Measurements from ENCODE around the gene MED13L.

Gene MED13L

DNA sequence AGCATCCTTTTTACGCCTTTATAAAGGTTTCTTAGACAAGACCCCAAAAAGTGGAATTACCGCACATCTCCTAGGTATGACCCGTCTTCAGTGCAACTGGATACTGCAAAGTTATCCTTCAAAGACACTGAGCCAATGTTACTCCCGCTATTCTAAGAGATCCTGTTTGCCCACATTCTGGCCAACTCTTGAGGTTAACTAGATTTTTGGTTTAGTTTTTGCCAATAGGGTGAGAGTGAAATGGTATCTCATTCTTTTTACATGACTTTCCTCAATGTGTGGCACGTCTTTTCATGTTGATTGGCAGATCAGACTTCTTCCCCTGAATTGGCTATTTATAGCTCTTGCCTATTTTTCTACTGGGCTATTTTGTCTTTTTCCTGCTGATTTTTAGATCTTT is 347.2 kb downstream of the MED13L start:
- no peak for DNase-seq

- DNase-seq = no peak
Measured at GRCh38 chr12:115926037-115926670, 351.3 kb downstream of the MED13L start.

DNA sequence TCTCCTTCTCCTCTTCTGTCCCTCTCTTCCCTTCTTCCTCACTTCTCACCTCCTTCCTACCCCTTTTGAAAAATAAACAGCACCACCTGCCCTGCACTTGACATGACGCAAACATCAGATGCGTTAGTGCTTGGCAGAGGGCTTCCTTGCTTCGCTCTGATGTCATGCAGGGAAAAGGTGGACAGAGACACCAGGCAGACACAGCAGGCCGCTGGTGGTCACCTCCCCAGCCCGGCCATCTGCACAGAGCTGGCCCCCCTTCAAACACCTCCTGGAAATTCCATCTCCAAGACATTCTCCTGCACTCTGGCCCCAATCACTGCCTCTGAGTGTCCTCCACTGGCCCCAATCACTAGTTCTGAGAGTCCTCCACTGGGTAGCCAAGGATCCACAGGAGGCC is 353.6 kb downstream of the MED13L start:
- no peak for DNase-seq

DNA sequence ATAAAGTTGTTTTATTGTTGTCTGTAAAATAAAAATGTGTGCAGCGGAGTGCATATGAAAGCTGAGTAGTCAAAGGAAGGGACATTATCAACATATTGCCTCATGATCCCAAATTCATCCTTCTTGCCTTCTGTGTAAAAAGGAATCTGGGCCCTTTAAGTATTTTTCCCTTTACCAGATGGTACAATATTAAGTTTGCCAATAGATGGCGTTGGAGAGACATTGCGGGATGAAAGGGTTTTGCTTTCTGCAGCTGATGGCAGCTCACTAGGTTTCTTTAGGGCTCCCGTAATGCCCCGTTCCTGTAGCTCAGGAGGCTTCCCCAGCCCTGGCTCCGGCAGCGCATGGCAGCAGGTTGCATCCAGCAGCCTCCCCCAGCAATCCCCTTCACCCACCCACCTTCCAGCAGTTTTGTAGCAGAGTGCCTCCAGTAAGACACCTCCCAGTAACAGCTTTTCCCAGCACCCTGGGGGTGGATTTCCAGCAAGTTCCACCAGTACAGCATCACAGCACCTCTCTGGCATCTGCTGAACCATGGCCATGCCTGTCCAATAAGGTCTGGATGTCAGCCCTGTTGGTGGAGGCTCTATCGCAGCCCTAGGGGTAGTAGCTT is 354.4 kb downstream of the MED13L start:
- peak; percentile 1 to 51 for DNase-seq

DNA sequence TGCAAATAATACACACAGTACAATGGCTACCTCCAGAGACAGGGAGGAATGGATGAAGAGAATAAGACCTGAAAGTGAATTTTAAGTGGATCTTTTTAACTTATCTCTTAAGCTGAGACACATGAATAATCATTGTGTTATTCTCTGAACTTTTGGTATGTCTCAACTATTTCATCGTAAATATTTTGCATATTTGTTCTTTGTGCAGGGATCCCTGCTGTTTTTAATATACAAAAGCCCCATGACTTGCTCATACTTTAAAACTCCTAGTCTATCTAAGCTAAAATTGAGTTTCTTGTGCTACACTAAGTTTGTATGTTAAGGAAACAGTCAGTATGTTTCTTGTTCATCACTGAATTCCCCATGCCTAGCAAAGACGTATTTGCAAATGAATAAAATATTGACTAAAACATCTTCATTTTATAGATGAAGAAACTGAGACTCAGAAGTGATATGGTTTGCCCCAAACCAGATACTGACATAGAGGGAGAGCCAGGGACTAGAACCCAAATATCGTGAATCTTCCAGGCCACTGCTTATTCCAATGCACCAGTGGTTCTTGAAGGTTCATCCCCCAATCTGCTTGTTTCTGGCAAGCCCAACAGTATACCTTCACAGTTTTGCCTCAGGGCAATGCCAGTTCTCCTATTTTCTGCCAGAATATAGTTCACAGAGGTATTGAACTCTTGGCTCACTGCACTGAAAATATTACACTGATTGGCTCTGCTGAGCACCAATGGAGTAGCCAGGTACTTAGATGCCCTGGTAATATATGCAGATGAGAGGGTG is 356.9 kb downstream of the MED13L start:
- DNase-seq = no peak

- no peak for DNase-seq
Measured at GRCh38 chr12:115918763-115919162, 358.7 kb downstream of the MED13L start.

GRCh38 chr12:115916910-115917668 is 360.4 kb downstream of the MED13L start:
- DNase-seq = peak in 1 of 2 donors; percentile 43

DNA sequence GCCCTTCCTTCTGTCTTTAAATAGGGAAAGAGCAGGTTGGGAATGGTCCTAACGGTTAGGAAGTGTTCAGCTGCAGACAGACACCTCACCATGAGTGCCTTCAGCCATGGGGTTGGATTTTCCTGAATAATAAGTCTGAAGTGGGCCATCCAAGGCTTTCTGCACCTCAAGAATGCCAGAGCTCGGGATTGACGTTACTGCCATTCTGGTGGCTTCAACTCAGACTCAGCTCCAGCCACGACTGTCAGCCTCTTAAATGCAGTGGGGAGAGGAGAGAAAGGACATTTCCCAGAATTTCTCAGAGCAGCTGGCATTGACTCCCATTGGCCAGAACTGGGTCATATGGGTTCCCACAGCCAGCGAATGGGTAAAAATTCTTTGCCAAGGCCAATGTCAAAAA is 363.4 kb downstream of the MED13L start:
- no peak for DNase-seq

- no peak for DNase-seq
Measured at GRCh38 chr12:115912440-115912839, 365.1 kb downstream of the MED13L start.

DNA sequence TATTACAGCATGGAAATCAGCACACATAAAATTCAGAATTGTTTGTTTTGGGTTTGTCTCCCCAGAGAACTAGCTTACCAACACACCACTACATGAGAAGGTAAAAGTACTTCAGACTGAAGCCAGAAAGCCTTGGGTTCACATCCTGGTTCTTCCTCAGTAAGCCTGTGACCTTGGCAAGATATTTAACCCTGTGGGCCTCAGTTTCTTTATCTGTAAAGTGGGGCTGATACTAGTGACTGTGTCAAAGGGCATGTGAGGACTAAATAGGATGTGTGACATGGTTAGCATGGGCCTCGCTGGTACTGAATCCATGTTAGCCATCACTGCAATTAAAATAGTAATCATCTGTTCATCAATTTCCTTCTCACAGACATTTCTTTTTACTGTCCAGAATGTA is 366.1 kb downstream of the MED13L start:
- DNase-seq = no peak

DNA sequence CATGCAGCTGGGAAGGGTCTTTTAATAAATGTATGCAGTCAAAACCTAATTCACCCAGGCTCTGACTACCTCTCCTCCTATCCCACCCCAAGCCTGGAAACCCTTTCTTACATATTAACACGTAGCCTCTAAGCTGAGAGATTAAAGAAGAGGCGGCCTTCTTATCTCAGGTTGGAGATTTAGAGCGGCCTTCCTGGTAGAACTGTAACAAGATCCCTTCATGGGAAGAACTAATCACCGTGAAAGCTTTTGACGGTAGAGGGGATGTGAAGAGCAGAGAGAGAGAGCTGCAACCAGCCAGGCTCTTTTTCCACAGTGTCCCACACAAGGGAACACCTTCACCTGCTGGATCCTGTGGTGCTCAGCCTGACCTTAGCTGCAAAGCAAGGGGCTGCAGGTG is 367.4 kb downstream of the MED13L start:
- DNase-seq = no peak

Measured in inflammatory macrophage treated with lipopolysaccharide for 1 hour (primary cell).